HTR-8/SVneo (cell line): ENCODE results near the gene RHPN2.
"Not testable (repeated sequence)": the region's sequence is repeated elsewhere in the genome, so short reads cannot be mapped to it uniquely, and the experiment has no call there.

Experiments
- DNase-seq: peaks from one replicate; pipeline ENCODE4 v3.0.0; 2011; ENCODE audit warnings: low spot score, mixed read lengths; ENCODE audit not compliant: insufficient read length
- FAIRE-seq: peaks from 2 replicates; lab custom pipeline; 2011; peaks lifted over from hg19 to GRCh38; lab: Jason Lieb, UNC

RHPN2 gene

DNA sequence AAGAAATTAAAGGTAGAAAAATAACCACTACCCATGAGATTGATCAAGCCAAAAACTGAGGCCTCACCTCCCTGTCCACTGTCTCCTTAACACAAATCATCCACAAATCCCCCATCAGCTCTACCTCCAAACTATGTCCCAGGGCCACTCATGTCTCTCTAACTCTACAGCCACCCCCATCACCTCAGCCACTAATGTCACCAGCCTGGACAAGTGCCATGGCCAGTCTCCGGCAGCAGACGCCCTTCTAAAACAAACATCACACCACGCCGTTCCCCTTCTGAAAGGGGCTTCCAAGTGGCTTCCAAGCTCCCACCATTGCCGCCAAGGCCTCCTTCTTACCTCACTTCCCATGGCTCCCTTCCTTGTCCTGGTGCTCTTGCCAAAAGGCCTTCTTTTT lies 76.4 kb downstream of the RHPN2 start:
- not testable (repeated sequence) for DNase-seq, FAIRE-seq

DNA sequence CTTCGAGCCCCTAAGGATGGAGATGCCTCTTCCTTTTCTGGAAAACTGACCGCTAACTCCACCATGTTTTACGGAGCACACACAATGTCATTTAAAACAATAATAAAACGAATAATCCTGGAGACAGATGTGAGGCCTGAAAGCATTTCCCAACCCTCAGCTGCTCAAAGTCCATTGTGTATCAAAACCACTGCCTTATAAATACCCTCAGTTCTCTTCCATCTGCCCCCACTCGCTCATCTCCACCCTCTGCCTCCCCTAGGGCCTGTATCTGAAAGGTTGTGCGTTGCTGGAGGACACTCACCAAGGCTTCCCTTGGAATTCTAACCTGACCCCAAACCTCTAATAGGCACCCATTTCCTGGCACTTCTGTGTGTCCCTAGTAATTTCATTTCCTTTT lies 82.2 kb downstream of the RHPN2 start:
- DNase-seq, FAIRE-seq: not testable (repeated sequence)

DNA sequence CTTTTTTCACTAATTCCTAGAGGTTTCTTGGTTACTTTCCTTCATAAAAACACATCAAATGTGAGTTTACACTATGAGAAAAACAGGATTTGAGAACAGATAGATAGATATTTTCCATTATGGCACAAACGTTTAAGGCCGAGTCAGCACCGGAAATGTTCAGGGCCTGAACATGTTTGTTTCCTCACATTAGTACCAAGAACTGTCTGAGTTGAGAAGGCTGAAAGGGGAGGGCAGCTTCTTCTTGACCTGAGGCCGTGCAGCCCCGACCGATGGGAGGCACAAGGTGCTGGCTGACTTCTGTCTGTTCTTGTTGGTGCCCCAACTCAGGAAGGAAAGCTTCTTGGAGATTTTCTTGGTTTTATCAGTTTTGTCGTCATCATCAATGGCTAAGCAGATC lies 84.9 kb downstream of the RHPN2 start:
- FAIRE-seq, DNase-seq: not testable (repeated sequence)

DNA sequence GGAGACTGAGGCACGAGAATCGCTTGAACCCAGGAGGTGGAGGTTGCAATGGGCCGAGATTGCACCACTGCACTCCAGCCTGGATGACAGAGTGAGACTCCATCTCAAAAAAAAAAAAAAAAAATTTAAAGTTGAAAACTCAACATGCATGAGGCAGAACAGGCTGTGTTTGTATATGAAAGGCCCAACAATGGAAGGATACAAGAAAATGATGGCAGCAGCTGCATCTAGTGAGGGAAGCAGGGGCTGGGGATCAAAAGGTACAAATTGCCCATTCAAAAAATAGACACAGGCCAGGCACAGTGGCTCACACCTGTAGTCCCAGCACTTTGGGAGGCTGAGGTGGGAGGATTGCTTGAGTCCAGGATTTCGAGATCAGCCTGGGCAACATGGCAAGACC lies 86.9 kb downstream of the RHPN2 start:
- FAIRE-seq: not testable (repeated sequence)

GRCh38 chr19:32977280-32977679 lies 87.4 kb downstream of the RHPN2 start:
- DNase-seq (no peak), FAIRE-seq (no peak)

More for the DNA sequence above, 86.9 kb downstream of the RHPN2 start:
- DNase-seq: not testable (repeated sequence)

DNA sequence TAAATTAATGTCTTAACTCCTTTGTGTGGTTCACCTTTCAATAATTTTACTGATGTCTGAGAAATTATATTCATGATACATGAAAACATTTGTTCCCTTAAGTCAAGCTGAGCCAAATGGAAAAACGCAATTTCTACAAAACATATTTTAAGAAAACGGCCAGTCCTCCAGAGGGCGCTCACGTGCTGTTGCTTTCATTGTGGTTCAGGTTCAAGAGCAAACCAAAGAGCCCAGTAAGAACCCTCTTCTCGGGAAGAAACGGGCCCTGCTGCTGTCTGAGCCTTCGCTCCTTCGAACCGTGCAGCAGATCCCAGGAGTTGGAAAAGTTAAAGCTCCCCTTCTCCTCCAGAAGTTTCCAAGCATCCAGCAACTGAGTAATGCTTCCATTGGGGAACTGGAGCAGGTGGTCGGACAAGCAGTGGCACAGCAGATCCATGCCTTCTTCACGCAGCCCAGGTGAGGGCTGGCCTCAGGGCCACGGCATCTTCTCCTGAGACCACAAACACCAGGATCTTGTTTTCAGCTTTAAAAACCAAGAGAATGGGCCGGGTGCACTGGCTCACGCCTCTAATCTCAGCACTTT lies 88.4 kb downstream of the RHPN2 start:
- no peak for FAIRE-seq
- DNase-seq: peak; percentile 53

DNA sequence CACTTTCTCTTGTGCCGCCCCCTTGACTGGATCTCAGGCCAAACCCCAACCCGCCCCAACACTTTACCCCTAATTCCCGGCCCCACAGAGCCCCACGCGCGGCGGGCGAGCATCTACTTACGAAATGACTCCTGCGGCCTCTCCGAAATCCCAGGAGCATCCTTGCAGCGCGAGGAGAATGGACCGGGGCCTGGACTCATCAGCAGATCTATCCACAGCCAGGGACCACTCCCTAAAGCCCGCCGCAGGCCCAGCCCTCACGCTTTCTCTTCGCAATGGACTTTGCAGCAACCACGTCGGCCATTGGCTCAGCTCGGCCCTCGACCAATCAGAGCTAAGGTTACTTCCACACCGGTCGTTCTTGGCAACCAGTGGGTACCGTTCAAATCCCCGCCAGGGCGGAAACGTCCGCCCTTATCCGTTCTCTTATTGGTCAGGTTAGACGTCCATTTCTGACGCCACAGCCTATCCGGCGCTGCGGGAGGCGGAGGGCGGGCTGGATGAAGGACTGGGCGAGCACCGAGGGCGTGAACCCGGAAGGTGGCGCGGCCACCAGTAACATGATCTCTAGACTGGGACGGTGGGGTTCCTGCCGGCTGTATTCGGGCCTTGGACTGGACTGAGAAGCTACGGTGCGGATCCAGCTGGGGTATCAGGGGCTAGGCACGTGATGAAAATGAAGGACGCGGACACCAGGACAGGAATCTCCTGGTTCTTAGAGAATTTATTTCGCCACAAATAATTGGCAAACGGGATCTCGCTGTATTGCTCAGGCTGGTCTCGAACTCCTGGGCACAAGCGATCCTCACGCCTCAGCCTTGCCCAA lies 92.8 kb downstream of the RHPN2 start, which contains the start of the genes CEP89 and FAAP24:
TSS of gene CEP89 (minus strand) at position 244 of the 826 bp plus-strand sequence. CDS start at position 160, 84 bp downstream.
TSS of gene FAAP24 (plus strand) at position 528 of the 826 bp plus-strand sequence. CDS start 955 bp downstream, outside the sequence.
- peak; percentile 99 for FAIRE-seq
- peak; percentile 100 for DNase-seq

- FAIRE-seq (no peak), DNase-seq (no peak)
Measured at GRCh38 chr19:32971012-32971595, 93.6 kb downstream of the RHPN2 start.

DNA sequence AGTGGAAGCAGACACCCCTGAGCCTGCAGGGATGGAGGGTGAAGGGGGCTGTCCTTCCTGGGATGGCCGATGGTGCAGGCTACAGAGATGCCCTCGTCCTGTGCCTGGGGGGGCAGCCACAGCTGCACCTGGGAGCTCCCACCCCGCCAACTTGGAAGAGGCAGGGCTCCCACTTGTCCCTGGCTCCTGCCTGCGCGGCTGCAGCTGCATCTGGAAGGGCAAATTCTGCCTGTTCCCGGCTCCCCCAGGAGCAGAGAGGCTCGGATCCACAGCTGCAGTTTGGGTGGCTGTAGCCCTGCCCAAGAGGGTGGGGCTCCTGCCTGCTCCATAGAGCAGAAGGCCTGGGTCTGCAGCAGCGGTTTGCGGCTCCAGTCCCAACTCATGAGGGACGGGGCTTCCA lies 95.1 kb downstream of the RHPN2 start:
- DNase-seq (no peak), FAIRE-seq (no peak)

DNA sequence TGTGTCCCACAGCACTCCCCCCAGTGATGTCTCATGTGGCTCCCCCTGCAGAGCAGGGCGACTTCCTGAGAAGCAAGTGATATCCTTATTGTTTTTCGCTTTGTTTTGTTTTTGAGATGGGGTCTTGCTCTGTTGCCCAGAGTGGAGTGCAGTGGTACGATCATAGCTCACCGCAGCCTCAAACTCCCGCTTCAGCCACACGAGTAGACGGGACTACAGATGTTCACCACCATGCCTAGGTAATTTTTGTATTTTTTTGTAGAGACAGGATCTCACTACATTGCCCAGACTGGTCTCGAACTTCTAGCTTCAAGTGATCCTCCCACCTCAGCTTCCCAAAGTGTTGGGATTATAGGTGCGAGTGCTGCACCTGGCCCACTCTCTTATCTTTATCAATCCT lies 97.9 kb downstream of the RHPN2 start:
- DNase-seq (no peak), FAIRE-seq (no peak)

GRCh38 chr19:32945260-32945659 lies 119.4 kb downstream of the RHPN2 start:
- DNase-seq: no peak
- no peak for FAIRE-seq

DNA sequence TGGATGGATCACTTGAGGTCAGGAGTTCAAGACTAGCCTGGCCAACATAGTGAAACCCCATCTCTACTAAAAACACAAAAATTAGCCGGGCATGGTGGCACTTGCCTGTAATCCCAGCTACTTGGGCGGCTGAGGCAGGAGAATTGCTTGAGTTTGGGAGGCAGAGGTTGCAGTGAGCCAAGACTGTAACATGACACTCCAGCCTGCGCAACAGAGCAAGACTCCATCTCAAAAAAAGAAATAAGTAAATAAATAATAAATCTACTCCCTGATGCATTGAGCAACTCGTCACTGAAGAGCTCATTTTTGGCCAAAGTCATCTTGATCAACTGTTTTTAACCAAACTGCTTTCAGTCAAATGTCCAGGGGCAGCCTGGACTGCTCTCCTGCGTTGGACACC lies 123.4 kb downstream of the RHPN2 start:
- not testable (repeated sequence) for DNase-seq, FAIRE-seq

DNA sequence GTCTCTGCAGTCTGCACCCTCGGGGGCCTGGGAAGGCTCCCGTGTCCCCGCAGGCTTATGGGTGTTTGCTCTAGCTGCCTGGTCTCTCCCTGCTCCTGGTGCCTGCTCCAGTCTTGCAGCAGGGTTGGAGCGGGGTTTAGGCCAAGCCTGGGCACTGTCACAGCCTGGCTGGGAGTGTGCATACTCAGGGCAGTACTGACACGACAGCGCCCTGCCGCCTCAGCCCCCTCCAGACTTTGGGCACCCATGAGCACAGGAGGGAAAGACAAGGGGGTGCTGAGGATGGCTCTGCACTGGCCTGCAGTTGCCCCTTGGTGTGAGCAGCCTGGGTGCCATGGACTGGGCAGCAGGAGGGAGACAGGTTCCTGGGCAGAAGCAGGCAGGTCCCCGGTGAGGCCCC lies 128.6 kb downstream of the RHPN2 start:
- DNase-seq (no peak), FAIRE-seq (no peak)

DNA sequence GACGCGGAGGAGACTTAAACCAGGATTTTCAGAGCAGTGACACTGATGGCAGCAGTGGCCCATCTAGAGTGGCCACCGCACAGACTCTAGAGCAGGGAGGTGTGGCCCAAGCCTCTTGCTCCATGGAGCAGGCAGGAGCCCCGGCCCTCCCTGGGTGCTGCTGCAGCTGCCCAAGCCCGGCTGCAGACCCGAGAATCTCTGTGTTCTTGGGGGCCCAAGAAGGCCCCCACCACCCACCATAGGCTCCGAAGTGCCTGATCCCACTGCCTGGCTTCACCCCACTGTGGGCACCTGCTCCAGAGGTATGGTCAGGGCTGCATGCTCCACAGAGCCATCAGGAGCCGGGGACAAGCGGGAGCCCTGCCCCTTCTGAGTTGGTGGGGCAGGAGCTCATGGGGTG lies 129.1 kb downstream of the RHPN2 start:
- DNase-seq (no peak), FAIRE-seq (no peak)

DNA sequence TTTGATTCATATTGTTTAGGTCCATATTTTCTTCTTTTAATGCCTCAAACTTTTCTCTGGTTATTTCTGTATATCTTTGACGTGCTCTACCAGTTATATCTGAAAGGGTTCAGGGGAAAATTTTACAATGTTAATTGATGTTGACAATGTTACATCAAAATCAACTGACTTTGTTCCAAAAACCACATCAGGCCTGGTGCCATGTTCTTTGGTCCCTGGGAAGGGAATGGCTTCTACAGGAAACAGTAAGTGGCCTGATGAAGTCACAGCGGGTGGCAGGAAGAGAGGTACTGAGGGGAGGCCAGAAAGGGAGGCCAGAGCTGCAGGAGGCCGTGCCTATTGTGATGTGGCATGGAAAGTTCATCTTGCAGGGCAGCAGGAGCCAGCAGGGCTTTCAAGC lies 131.1 kb downstream of the RHPN2 start:
- DNase-seq (no peak), FAIRE-seq (no peak)

DNA sequence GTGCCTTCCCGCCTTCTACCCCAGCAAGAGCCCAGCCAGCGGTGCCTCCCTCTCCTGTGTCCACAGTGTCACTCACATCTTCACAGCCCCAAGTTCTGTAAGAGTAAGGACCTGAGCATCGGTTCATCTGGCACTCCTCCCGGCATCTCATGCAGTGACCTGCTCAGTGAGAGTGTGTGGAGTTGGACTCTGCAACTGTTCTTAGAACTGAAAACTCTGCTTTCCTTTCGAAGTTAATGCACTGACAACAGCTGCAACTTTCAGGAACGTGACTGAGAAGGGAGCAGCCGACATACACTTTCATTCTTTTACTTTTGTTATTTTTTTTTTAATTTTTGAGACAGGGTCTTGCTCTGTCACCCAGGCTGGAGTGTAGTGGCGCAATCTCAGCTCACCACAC lies 134.1 kb downstream of the RHPN2 start:
- DNase-seq (no peak), FAIRE-seq (no peak)

GRCh38 chr19:32928806-32929205 lies 135.9 kb downstream of the RHPN2 start:
- FAIRE-seq: no peak
- no peak for DNase-seq
